Panc1 (cell line): Measurements from ENCODE around the gene KAZN. TPM values are rescaled to one million over a fixed set of nuclear protein-coding genes. Genes with fewer than 3 reads are reported as not detected.

Experiments
- ATAC-seq: fragments of 200-7000 bp; cut with Tn5 transposase; 2 replicates; pipeline ENCODE4 v1.9.1; 2020; ENCODE audit warnings: mild to moderate bottlenecking, moderate library complexity
- BruUV-seq: library from RNA; stranded (reverse); fragments of 400-500 nt; replicated peaks from 2 replicates; lab custom pipeline; 2021; lab: Mats Ljungman, UMichigan
- CTCF ChIA-PET: fragments of 300-600 bp; sonication (Branson Sonifier 250); formaldehyde crosslinking; loops from one replicate; lab custom pipeline; 2022; ENCODE audit warnings: antibody characterized with exemption; lab: Charles Lee
- POLR2A ChIA-PET: fragments of 300-600 bp; sonication (Branson Sonifier 250); formaldehyde crosslinking; loops from one replicate; lab custom pipeline; 2022; ENCODE audit warnings: antibody characterized with exemption; lab: Charles Lee
- DNase-seq: peaks from one replicate; pipeline ENCODE4 v3.0.0-alpha.2; 2010; ENCODE audit warnings: low read depth, low spot score
- H3K27ac ChIP-seq: 2 replicates; pipeline ENCODE4 v1.5.1; 2011; ENCODE audit warnings: mild to moderate bottlenecking, low read length, inconsistent platforms
- H3K27me3 ChIP-seq: fragments of 200-500 bp; sonication (Bioruptor generic); 2 replicates; pipeline ENCODE4 v1.6.0; 2014; ENCODE audit warnings: low read length, inconsistent platforms; ENCODE audit not compliant: control insufficient read depth, insufficient read depth
- H3K36me3 ChIP-seq: fragments of 200-500 bp; sonication (Bioruptor generic); 2 replicates; pipeline ENCODE4 v1.5.1; 2014; ENCODE audit warnings: inconsistent platforms, mild to moderate bottlenecking, low read length, moderate library complexity; ENCODE audit not compliant: control insufficient read depth, insufficient read depth
- H3K4me1 ChIP-seq: 2 replicates; pipeline ENCODE4 v1.5.1; 2011; ENCODE audit warnings: inconsistent platforms, mild to moderate bottlenecking, low read length, moderate library complexity; ENCODE audit not compliant: control insufficient read depth, insufficient read depth
- H3K4me3 ChIP-seq, 2 experiments: 2 replicates each; pipeline ENCODE4 v1.5.1; 2011 to 2012; ENCODE audit warnings: low read depth in 2 of 2, low read length in 2 of 2, mild to moderate bottlenecking in 2 of 2, inconsistent platforms in 1 of 2, moderate library complexity in 1 of 2
- H3K9me3 ChIP-seq: fragments of 200-500 bp; sonication (Bioruptor generic); 2 replicates; pipeline ENCODE4 v1.5.1; 2014; ENCODE audit warnings: low read depth, mild to moderate bottlenecking, inconsistent platforms, low read length, moderate library complexity; ENCODE audit not compliant: control insufficient read depth, insufficient read depth
- CTCF ChIP-seq: fragments of 450-650 bp; IDR thresholded peaks from 2 replicates; pipeline ENCODE4 v1.5.1; 2017; ENCODE audit warnings: mild to moderate bottlenecking
- POLR2AphosphoS5 ChIP-seq: IDR thresholded peaks from 2 replicates; pipeline ENCODE4 v1.6.1; 2012; ENCODE audit warnings: mild to moderate bottlenecking, low read depth, low read length, moderate library complexity
- REST ChIP-seq, 2 experiments: IDR thresholded peaks; 2 replicates each; pipeline ENCODE4 v1.6.1; 2011 to 2012; ENCODE audit warnings: low read depth in 2 of 2, control low read depth in 1 of 2, low read length in 1 of 2, mild to moderate bottlenecking in 1 of 2, moderate library complexity in 1 of 2; ENCODE audit not compliant: insufficient read depth in 1 of 2
- SIN3A ChIP-seq: IDR thresholded peaks from 2 replicates; pipeline ENCODE4 v1.6.1; 2012; ENCODE audit warnings: low read depth, mild to moderate bottlenecking, low read length, moderate library complexity, borderline replicate concordance; ENCODE audit not compliant: insufficient read depth
- TCF7L2 ChIP-seq: IDR thresholded peaks from 2 replicates; pipeline ENCODE4 v1.6.1; 2011; ENCODE audit warnings: mild to moderate bottlenecking, low read depth, low read length, inconsistent platforms
- in situ Hi-C: cut with HindIII; loops from 2 replicates; pipeline ENCODE4 v1.10.0; 2016; ENCODE audit warnings: low sequenced_read_pairs, low pct_unique_long_range_greater_than_20kb
- intact Hi-C: fragments of 100-400 bp; cut with micrococcal nuclease; formaldehyde crosslinking; loops from one replicate; pipeline ENCODE4 v1.10.0; 2022; ENCODE audit not compliant: unreplicated experiment
- total RNA-seq: library from RNA; stranded (reverse); gene quantifications from one replicate; pipeline ENCODE4 v1.2.1, GENCODE V29; 2021; ENCODE audit not compliant: unreplicated experiment

The KAZN gene
- total RNA-seq, 1 experiment from 2014 or later = 6.6 TPM

- POLR2A ChIA-PET = no interaction called here
- no TSS peak for BruUV-seq
- no peak for ATAC-seq
Observed at GRCh38 chr1:15077384-15077783, 478.9 kb downstream of the KAZN start.

DNA sequence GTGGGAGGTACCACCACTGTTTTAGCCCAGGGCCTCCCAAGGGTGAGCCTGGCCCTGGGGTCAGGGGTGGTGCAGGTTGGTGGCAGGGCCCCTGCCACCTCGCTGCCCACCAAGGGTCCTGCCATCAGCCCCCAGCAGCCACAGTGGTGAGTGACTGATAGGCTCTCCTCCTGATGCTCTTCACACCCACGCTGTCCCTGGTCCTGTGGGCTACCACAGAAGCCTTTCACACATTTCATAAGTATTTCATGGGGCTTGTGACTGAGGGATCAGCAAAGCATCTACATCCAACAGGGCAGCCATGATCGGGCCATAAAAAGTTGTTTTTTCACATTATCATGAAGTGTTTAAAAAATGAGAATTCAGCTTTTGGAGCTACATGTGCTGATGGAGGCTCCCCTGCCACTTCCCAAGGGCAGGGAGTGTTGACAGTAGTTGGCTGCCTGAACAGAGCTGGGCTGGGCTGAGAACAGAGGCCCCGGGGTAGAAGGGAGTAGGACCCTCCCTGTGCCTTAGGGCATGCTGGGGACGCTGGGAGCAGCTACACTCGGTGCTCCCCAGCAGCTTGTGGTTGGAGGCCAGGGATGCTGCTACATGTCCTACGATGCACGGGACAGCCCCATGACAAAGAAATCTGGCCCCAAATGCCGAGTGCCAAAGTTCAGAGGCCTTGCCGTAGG, 482.0 kb downstream of the KAZN start:
- no peak for TF ChIP-seq POLR2AphosphoS5
- TF ChIP-seq TCF7L2 = no peak
- TF ChIP-seq REST (IDR thresholded peaks at IDR 0.05; ENCODE audit: insufficient read depth in 1 of 2, low read depth in 2 of 2, low read length in 1 of 2) = no peak
- no peak for TF ChIP-seq SIN3A
- TF ChIP-seq CTCF = no peak
- no peaks in the 10 kb centered on the region for H3K9me3 ChIP-seq
- intact Hi-C loops = loop anchor here (2.0 kb wide), 1 partner anchor 20 kb away; no protein-coding TSS in a partner anchor
- ATAC-seq = no peak
- ChIA-PET CTCF (no interaction called here), POLR2A (no interaction called here)
- no peaks in the 10 kb centered on the region for H3K36me3 ChIP-seq
- no peaks in the 10 kb centered on the region for H3K4me1 ChIP-seq
- no TSS peak for BruUV-seq
- in situ Hi-C loops = no loop called here
- H3K27ac ChIP-seq = no peak overlapping the region
- no peak overlapping the region for H3K4me3 ChIP-seq
- no peaks in the 10 kb centered on the region for H3K27me3 ChIP-seq
- no peak for DNase-seq

More at GRCh38 chr1:15077384-15077783, 478.9 kb downstream of the KAZN start:
- no peaks in the 10 kb centered on the region for H3K36me3 ChIP-seq
- H3K4me1 ChIP-seq = no peaks in the 10 kb centered on the region
- CTCF ChIA-PET = no interaction called here
- no peaks in the 10 kb centered on the region for H3K9me3 ChIP-seq
- H3K4me3 ChIP-seq = no peak overlapping the region
- no peak overlapping the region for H3K27ac ChIP-seq
- H3K27me3 ChIP-seq = no peaks in the 10 kb centered on the region
- no peak for TF ChIP-seq SIN3A
- no peak for TF ChIP-seq TCF7L2
- no peak for TF ChIP-seq CTCF
- no peak for TF ChIP-seq POLR2AphosphoS5
- no peak for TF ChIP-seq REST (IDR thresholded peaks at IDR 0.05; ENCODE audit: insufficient read depth in 1 of 2, low read depth in 2 of 2, low read length in 1 of 2)
- DNase-seq = no peak
- intact Hi-C loops = no loop called here
- in situ Hi-C loops = no loop called here
